Neural crest cell (in vitro differentiated cells): Measurements from ENCODE around the gene GCAT. TPM values are rescaled to one million over a fixed set of nuclear protein-coding genes. Genes with fewer than 3 reads are reported as not detected.

Experiments used
- DNase-seq: peaks from one replicate; pipeline ENCODE4 v3.0.0; 2021; ENCODE audit warnings: low read depth, mixed read lengths, low spot score
- H3K27ac Mint-ChIP-seq: one replicate; pipeline ENCODE4 v1.8.0; 2021; ENCODE audit warnings: mild to moderate bottlenecking, mixed read lengths; ENCODE audit not compliant: unreplicated experiment
- H3K27me3 Mint-ChIP-seq: 2 replicates; pipeline ENCODE4 v1.8.0; 2021; ENCODE audit warnings: low read depth, mild to moderate bottlenecking, mixed read lengths
- H3K36me3 Mint-ChIP-seq: 2 replicates; pipeline ENCODE4 v1.8.0; 2021; ENCODE audit warnings: low read depth, mild to moderate bottlenecking, mixed read lengths
- H3K4me1 Mint-ChIP-seq: 2 replicates; pipeline ENCODE4 v1.8.0; 2021; ENCODE audit warnings: mixed read lengths
- H3K4me3 Mint-ChIP-seq: one replicate; pipeline ENCODE4 v1.8.0; 2021; ENCODE audit warnings: mild to moderate bottlenecking, mixed read lengths
- H3K9me3 Mint-ChIP-seq: 2 replicates; pipeline ENCODE4 v1.8.0; 2021; ENCODE audit warnings: mixed read lengths
- total RNA-seq: library from RNA; stranded (reverse); gene quantifications from 2 replicates; pipeline ENCODE4 v1.2.1, GENCODE V29; 2021
- TF ChIP-seq, protein P1 (sequence below): fragments of 200-600 bp; sonication (generic); conservative IDR thresholded peaks from 2 replicates; pipeline ENCODE4 v1.5.0; 2021; ENCODE audit warnings: antibody characterized with exemption, mild to moderate bottlenecking

Gene GCAT
- total RNA-seq, 1 donor from 2014 or later: 55.8 TPM

DNA sequence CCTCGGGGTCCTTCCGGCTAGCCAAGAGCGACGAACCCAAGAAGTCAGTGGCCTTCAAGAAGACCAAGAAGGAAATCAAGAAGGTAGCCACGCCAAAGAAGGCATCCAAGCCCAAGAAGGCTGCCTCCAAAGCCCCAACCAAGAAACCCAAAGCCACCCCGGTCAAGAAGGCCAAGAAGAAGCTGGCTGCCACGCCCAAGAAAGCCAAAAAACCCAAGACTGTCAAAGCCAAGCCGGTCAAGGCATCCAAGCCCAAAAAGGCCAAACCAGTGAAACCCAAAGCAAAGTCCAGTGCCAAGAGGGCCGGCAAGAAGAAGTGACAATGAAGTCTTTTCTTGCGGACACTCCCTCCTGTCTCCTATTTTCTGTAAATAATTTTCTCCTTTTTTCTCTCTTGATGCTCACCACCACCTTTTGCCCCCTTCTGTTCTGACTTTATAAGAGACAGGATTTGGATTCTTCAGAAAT is 1.9 kb upstream of the GCAT start:
- TF ChIP-seq, protein P1, sequence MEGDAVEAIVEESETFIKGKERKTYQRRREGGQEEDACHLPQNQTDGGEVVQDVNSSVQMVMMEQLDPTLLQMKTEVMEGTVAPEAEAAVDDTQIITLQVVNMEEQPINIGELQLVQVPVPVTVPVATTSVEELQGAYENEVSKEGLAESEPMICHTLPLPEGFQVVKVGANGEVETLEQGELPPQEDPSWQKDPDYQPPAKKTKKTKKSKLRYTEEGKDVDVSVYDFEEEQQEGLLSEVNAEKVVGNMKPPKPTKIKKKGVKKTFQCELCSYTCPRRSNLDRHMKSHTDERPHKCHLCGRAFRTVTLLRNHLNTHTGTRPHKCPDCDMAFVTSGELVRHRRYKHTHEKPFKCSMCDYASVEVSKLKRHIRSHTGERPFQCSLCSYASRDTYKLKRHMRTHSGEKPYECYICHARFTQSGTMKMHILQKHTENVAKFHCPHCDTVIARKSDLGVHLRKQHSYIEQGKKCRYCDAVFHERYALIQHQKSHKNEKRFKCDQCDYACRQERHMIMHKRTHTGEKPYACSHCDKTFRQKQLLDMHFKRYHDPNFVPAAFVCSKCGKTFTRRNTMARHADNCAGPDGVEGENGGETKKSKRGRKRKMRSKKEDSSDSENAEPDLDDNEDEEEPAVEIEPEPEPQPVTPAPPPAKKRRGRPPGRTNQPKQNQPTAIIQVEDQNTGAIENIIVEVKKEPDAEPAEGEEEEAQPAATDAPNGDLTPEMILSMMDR: no peak
- no peaks in the 10 kb centered on the region for H3K9me3 Mint-ChIP-seq
- H3K4me1 Mint-ChIP-seq: peaks cover 63% of the 10 kb centered on the region
- no peak overlapping the region for H3K27ac Mint-ChIP-seq
- peaks cover 8% of the 10 kb centered on the region for H3K27me3 Mint-ChIP-seq
- peak overlapping the region; percentile 94 for H3K4me3 Mint-ChIP-seq
- no peaks in the 10 kb centered on the region for H3K36me3 Mint-ChIP-seq
- no peak for DNase-seq

DNA sequence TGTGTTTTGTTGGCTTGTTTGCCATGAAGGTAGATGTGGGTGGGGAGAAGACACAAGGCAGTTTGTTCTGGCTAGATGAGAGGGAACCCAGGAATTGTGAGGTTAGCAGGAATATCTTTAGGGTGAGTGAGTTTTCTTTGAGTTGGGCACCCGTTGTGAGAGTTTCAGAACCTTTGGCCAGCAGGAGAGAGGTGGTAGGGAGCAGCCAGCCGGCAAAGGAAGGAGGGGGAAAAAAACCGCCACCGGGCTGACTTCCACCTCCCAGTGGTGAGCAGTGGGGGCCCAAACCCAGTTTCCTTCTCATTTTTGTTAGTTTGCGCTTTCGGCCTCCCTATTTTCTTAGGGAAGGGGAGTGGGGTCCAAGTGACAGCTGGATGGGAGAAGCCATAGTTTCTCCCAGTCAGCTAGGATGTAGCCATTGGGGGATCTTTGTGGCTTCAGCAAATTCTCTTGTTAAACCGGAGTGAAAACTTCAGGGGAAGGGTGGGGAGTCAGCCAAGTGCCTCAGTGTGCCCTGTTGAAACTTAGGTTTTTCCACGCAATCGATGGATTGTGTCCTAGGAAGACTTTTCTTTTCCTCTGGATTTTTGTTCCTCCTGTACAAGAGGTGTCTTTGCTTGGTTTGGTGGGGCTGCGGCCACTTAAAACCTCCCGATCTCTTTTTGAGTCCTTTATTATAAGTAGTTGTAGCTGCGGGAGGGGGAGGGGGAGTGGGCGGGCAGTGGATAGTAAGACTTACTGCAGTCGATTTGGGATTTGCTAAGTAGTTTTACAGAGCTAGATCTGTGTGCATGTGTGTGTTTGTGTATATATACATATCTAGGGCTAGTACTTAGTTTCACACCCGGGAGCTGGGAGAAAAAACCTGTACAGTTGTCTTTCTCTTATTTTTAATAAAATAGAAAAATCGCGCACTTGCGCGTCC is 1.1 kb upstream of the GCAT start:
- TF ChIP-seq, protein P1: no peak
- Mint-ChIP-seq H3K4me3 (peak overlapping the region; percentile 94), H3K27ac (peak overlapping the region; percentile 37), H3K4me1 (peaks cover 63% of the 10 kb centered on the region), H3K9me3 (no peaks in the 10 kb centered on the region), H3K36me3 (no peaks in the 10 kb centered on the region), H3K27me3 (peaks cover 8% of the 10 kb centered on the region)
- no peak for DNase-seq

DNA sequence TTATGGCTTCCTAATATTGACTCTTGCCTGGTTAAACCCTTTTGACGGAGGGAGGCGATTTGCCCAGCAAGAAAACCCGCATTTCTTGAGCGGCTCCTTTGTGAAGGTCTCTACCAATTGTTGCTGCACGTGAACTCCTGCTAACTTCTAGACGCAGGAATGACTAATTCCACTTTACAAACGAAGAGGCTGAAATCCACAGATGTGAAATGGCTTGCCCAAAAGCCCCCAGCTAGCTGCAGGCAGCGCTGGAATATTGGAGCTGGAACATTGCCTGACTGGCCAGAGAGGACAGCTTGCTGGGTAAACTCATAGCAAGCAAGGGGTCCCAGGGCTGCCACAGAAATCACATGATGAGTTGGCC is 542 bp downstream of the GCAT start:
- TF ChIP-seq, protein P1: no peak
- Mint-ChIP-seq H3K27me3 (peaks cover 4% of the 10 kb centered on the region), H3K36me3 (no peaks in the 10 kb centered on the region), H3K4me3 (peak overlapping the region; percentile 94), H3K4me1 (peaks cover 52% of the 10 kb centered on the region), H3K27ac (peak overlapping the region; percentile 78), H3K9me3 (no peaks in the 10 kb centered on the region)
- DNase-seq: no peak

DNA sequence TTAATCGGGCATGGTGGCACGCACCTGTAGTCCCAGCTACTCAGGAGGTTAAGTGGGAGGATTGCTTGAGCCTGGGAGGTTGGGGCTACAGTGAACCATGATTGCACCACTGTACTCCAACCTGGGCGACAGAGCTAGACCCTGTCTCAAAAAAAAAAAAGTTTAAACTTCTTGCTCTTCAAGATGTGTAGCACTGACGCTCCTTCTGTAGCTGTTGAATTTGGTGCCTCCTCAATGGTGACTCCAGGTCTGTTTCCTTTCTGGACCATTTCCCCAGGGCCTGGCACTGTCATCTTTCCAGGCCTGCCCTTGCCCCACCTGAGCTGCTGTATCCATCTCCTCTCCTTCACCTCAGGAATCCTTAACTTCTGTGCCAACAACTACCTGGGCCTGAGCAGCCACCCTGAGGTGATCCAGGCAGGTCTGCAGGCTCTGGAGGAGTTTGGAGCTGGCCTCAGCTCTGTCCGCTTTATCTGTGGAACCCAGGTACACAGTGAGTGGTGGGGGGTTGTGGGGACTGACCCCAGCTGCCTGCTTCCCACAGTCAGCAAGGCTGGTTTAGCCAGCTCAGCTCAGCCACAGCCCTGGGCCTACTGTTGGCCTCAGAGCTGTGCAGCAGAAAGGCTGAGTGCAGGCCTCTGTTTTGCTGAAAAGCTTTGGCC is 2.1 kb downstream of the GCAT start:
- H3K4me1 Mint-ChIP-seq: peaks cover 41% of the 10 kb centered on the region
- H3K4me3 Mint-ChIP-seq: peak overlapping the region; percentile 84
- TF ChIP-seq, protein P1: no peak
- H3K36me3 Mint-ChIP-seq: peaks cover 2% of the 10 kb centered on the region
- H3K9me3 Mint-ChIP-seq: no peaks in the 10 kb centered on the region
- DNase-seq: no peak
- peaks cover 3% of the 10 kb centered on the region for H3K27me3 Mint-ChIP-seq
- H3K27ac Mint-ChIP-seq: no peak overlapping the region

DNA sequence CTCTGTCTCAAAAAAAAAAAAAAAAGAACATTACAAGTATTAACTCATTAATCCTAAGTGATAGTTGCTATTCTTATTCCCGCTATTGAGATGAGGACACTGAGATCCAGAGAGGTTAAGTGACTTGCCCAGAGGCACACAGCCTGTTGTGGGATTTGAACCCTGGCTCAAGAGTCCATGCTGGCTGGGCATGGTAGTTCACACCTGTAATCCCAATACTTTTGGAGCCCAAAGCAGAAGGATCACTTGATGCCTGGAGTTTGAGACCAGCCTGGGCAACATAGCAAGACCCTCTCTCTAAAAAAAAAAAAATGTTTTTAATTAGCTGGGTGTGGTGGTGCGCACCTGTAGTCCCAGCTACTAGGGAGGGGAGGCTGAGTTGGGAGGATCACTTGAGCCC is 4.1 kb downstream of the GCAT start:
- Mint-ChIP-seq H3K4me1 (peaks cover 25% of the 10 kb centered on the region), H3K27me3 (no peaks in the 10 kb centered on the region), H3K4me3 (peak overlapping the region; percentile 65), H3K27ac (no peak overlapping the region), H3K9me3 (no peaks in the 10 kb centered on the region), H3K36me3 (peaks cover 2% of the 10 kb centered on the region)
- TF ChIP-seq, protein P1: no peak
- DNase-seq: no peak
